ENCODE data around the gene DOK4.

The DOK4 gene

DNA sequence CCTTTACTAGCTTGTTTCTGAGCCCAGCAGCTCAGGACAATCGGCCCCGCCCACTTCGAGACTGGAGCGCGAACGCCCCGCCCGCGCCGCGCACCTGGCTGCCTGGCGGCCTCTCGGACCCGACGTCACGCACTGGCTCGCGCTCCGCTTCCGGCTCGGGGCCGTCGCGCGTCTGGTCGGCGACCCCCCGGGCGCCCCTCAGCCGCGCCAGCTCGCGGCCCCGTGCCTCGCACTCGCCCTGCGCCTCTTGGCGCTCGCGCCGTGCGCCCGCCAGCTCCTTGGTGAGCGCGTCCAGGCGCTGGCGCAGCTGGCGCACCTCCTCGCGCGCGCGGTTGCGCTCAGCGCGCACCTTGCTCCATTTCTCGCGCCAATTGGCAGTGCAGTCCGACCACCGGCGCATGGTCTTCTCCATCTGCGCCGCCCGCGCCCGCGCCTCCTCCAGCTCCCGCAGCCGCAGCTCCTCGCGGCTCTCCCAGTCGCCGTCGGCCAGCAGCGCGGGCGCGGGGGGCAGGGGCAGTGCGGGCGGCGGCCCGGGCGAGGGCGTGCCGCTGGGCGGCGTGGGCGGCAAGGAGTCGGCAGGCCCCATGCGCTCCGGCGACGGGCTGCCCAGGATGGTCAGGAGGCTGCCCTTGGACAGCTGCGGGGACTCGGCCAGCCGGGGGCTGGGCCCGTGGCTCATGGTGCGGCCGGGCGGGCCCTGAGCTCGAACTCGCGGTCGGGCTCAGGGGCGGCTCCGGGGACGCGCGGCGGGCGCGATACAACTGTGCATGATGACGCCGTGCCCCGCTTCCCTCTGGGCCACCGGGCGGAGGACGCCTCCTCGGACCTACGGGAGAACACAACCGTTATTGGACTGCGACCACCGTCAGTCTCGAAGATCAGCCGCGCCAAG, 42.5 kb upstream of the DOK4 start:
- H3K9me3 ChIP-seq = no peaks in the 10 kb centered on the region
- H3K36me3 ChIP-seq = no peaks in the 10 kb centered on the region
- H3K27me3 ChIP-seq = no peaks in the 10 kb centered on the region
- peaks cover 14% of the 10 kb centered on the region for H3K4me1 ChIP-seq
- 0 out of 2 replicates have a peak overlapping the region, but pooled peaks have one; percentile 12 for H3K4me3 ChIP-seq (ENCODE audit: low read depth, low read length)
- peak; percentile 45 for DNase-seq
- TF ChIP-seq, protein P1, sequence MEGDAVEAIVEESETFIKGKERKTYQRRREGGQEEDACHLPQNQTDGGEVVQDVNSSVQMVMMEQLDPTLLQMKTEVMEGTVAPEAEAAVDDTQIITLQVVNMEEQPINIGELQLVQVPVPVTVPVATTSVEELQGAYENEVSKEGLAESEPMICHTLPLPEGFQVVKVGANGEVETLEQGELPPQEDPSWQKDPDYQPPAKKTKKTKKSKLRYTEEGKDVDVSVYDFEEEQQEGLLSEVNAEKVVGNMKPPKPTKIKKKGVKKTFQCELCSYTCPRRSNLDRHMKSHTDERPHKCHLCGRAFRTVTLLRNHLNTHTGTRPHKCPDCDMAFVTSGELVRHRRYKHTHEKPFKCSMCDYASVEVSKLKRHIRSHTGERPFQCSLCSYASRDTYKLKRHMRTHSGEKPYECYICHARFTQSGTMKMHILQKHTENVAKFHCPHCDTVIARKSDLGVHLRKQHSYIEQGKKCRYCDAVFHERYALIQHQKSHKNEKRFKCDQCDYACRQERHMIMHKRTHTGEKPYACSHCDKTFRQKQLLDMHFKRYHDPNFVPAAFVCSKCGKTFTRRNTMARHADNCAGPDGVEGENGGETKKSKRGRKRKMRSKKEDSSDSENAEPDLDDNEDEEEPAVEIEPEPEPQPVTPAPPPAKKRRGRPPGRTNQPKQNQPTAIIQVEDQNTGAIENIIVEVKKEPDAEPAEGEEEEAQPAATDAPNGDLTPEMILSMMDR (IDR thresholded peaks at IDR 0.05; ENCODE audit: low read depth, low read length) = no peak

DNA sequence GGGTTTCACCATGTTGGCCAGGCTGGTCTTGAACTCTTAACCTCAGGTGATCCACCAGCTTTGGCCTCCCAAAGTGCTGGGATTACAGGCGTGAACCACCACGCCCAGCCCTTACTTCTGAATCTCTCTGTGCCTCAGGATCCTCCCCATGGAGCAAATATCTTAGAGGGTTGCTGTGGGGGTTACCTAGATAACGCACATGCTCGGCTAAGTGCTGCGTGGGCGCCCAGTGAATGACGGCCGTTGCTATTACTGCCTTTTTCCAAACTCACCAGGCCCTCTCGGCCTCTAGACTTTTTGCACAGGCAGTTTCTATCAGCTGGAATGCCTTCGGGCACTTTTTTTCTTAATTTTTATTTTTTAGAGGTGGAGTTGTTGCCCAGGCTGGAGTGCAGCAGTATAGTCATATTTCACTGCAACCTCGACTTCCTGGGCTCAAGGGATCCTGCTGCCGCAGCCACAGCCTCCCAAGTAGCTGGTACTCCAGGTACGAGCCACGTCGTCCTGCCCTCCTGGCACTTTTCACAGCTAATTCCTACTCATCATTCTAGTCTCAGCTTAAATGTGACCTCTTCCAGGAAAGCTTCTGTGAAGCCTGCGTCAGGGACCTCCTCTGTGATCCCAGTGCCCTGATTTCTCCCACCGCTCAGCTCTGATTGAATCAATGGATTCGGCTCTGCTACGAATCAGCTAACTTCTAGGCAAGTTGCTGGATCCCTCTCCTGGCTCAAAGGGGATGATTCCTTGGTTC, 41.5 kb upstream of the DOK4 start:
- Histone ChIP-seq H3K9me3 (no peaks in the 10 kb centered on the region), H3K27me3 (no peaks in the 10 kb centered on the region), H3K4me1 (peaks cover 9% of the 10 kb centered on the region), H3K4me3 (ENCODE audit: low read depth, low read length) (0 out of 2 replicates have a peak overlapping the region, but pooled peaks have one; percentile 12), H3K36me3 (no peaks in the 10 kb centered on the region)
- TF ChIP-seq, protein P1 (IDR thresholded peaks at IDR 0.05; ENCODE audit: low read depth, low read length) = no peak
- no peak for DNase-seq

DNA sequence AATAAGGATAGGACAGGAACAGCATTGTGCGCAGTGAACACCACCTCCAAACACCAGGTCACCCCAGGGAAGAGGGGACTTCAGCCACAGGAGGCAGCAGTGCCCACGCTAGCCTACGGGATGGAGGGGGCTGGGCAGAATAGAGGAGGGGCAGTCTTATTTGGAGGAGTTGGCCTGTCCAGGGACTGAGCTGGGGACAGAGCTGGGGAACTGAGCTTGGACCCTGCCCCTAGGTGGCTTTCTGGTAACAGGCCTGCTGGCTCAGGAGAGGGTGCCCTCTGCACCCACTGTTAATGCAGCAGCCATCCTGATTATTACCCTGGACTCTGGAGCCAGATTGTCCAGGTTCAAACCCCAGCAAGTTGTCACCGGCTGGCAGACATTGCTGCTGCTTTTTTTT, 40.7 kb upstream of the DOK4 start:
- no peaks in the 10 kb centered on the region for H3K9me3 ChIP-seq
- H3K4me3 ChIP-seq (ENCODE audit: low read depth, low read length) = no peak overlapping the region
- DNase-seq = no peak
- no peaks in the 10 kb centered on the region for H3K27me3 ChIP-seq
- TF ChIP-seq, protein P1 (IDR thresholded peaks at IDR 0.05; ENCODE audit: low read depth, low read length) = peak; percentile 18; the same call in 1 of the 2 replicates
- no peaks in the 10 kb centered on the region for H3K36me3 ChIP-seq
- peaks cover 3% of the 10 kb centered on the region; the same call in 1 of the 2 replicates for H3K4me1 ChIP-seq

DNA sequence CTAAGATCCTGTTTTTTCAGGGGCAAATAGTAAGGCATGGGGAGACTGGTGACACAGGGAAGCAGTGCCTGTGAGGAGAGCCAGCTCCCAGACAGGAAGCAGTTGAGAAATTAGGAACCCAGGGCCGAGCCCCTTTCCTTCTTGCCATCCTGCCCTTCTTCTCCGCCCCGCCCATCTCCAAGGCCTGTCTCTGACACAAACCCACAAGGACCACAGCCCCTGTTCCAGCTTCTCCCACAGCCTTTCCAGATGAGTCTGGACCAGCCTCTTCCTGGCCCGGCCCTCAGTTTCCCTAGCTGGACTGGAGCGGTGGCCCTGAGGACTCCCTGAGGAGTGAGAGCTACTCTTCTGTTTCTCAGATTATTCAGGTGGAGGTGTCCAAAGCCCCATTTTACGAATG, 40.2 kb upstream of the DOK4 start:
- DNase-seq = no peak
- H3K4me3 ChIP-seq (ENCODE audit: low read depth, low read length) = no peak overlapping the region
- H3K9me3 ChIP-seq = no peaks in the 10 kb centered on the region
- no peaks in the 10 kb centered on the region for H3K27me3 ChIP-seq
- TF ChIP-seq, protein P1 (IDR thresholded peaks at IDR 0.05; ENCODE audit: low read depth, low read length) = no peak
- no peaks in the 10 kb centered on the region for H3K36me3 ChIP-seq
- H3K4me1 ChIP-seq = peaks cover 3% of the 10 kb centered on the region; the same call in 1 of the 2 replicates

DNA sequence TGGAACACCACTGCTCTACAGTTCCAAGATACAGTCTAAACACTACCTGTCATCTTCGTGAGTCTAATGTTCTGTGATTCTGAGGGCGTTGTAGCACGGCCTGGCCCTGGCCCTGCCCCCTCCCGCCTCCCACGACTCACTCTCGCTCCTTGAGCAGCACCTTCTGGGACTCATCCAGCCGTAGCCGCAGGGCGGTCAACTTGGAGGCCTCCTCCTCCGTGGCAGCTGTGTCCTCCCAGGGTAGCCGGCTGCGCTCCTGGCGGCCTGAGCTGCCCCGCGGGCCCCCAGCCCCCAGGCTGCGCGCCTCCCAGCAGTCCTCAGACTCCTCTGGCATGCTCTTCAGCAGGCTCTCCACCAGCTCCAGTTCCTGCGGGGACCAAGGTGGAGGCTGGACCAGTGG, 39.5 kb upstream of the DOK4 start:
- H3K4me1 ChIP-seq = peaks cover 3% of the 10 kb centered on the region; the same call in 1 of the 2 replicates
- TF ChIP-seq, protein P1 (IDR thresholded peaks at IDR 0.05; ENCODE audit: low read depth, low read length) = no peak
- no peaks in the 10 kb centered on the region for H3K36me3 ChIP-seq
- H3K4me3 ChIP-seq (ENCODE audit: low read depth, low read length) = no peak overlapping the region
- DNase-seq = peak; percentile 21
- H3K27me3 ChIP-seq = no peaks in the 10 kb centered on the region
- no peaks in the 10 kb centered on the region for H3K9me3 ChIP-seq

Measured in BE2C (cell line).